HUES48 (cell line): ENCODE measurements around the gene ZNF292.

Experiments used
- H3K27ac ChIP-seq: one replicate; pipeline ENCODE4 v1.7.0; 2013; ENCODE audit warnings: low read depth, low read length, inconsistent platforms
- H3K27me3 ChIP-seq: 2 replicates; pipeline ENCODE4 v1.6.1; 2013; ENCODE audit warnings: mild to moderate bottlenecking, low read length; ENCODE audit not compliant: control insufficient read depth, insufficient read depth
- H3K36me3 ChIP-seq: 2 replicates; pipeline ENCODE4 v1.6.1; 2013; ENCODE audit warnings: low read length; ENCODE audit not compliant: control insufficient read depth, insufficient read depth
- H3K4me1 ChIP-seq: 2 replicates; pipeline ENCODE4 v1.6.1; 2013; ENCODE audit warnings: mild to moderate bottlenecking, low read length; ENCODE audit not compliant: control insufficient read depth, insufficient read depth
- H3K4me3 ChIP-seq: 2 replicates; pipeline ENCODE4 v1.5.1; 2013; ENCODE audit warnings: mild to moderate bottlenecking, low read depth, low read length
- H3K9ac ChIP-seq: 2 replicates; pipeline ENCODE4 v1.6.1; 2013; ENCODE audit warnings: mild to moderate bottlenecking, low read depth, low read length, moderate library complexity
- H3K9me3 ChIP-seq: 2 replicates; pipeline ENCODE4 v1.6.1; 2013; ENCODE audit warnings: low read length; ENCODE audit not compliant: control insufficient read depth, insufficient read depth

Gene ZNF292

GRCh38 chr6:87243812-87244211, 88.4 kb downstream of the ZNF292 start:
- no peak overlapping the region for H3K9ac ChIP-seq
- H3K36me3 ChIP-seq = peaks cover 72% of the 10 kb centered on the region
- no peaks in the 10 kb centered on the region for H3K9me3 ChIP-seq
- no peak overlapping the region for H3K27ac ChIP-seq
- no peaks in the 10 kb centered on the region for H3K27me3 ChIP-seq
- H3K4me3 ChIP-seq = no peak overlapping the region
- no peaks in the 10 kb centered on the region for H3K4me1 ChIP-seq

- Histone ChIP-seq H3K36me3 (peaks cover 76% of the 10 kb centered on the region), H3K9me3 (no peaks in the 10 kb centered on the region), H3K4me3 (no peak overlapping the region), H3K27me3 (no peaks in the 10 kb centered on the region), H3K9ac (no peak overlapping the region), H3K4me1 (no peaks in the 10 kb centered on the region), H3K27ac (no peak overlapping the region)
Observed at GRCh38 chr6:87244380-87244779, 89.0 kb downstream of the ZNF292 start.

GRCh38 chr6:87250019-87250418, 94.7 kb downstream of the ZNF292 start:
- no peak overlapping the region for H3K4me3 ChIP-seq

DNA sequence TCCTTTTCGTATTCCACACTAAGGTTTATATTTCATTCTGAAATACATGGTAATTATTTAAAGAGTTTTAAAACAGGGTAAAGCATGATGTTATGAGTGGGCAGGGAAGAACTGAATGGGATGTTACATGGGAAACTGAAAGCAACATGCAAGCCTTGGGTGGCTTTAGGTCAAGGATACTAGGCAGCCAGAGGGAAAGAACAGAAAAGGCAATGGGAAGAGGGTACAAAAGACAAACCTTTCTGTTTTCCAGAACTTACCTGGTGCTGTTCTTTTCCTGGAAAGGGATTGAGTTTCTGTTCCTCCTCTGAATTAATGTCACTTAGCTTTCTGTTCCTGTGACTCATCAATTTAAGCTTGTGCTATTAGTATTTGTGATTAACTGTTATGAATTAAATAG, 95.9 kb downstream of the ZNF292 start:
- Histone ChIP-seq H3K27ac (no peak overlapping the region), H3K36me3 (peaks cover 80% of the 10 kb centered on the region)

More at GRCh38 chr6:87250019-87250418, 94.7 kb downstream of the ZNF292 start:
- H3K9ac ChIP-seq = no peak overlapping the region
- no peaks in the 10 kb centered on the region for H3K4me1 ChIP-seq
- no peaks in the 10 kb centered on the region for H3K27me3 ChIP-seq
- H3K27ac ChIP-seq = no peak overlapping the region
- H3K36me3 ChIP-seq = peaks cover 79% of the 10 kb centered on the region
- H3K9me3 ChIP-seq = no peaks in the 10 kb centered on the region

GRCh38 chr6:87251725-87252124, 96.4 kb downstream of the ZNF292 start:
- H3K9ac ChIP-seq = no peak overlapping the region
- peaks cover 80% of the 10 kb centered on the region for H3K36me3 ChIP-seq

More for the DNA sequence above, 95.9 kb downstream of the ZNF292 start:
- Histone ChIP-seq H3K9ac (no peak overlapping the region), H3K27me3 (no peaks in the 10 kb centered on the region), H3K4me3 (no peak overlapping the region), H3K4me1 (no peaks in the 10 kb centered on the region), H3K9me3 (peaks cover 3% of the 10 kb centered on the region; the same call in 1 of the 2 replicates)

GRCh38 chr6:87257046-87257445, 101.7 kb downstream of the ZNF292 start:
- Histone ChIP-seq H3K27me3 (no peaks in the 10 kb centered on the region), H3K4me1 (peaks cover 5% of the 10 kb centered on the region; the same call in 1 of the 2 replicates), H3K9ac (no peak overlapping the region), H3K27ac (no peak overlapping the region), H3K9me3 (peaks cover 5% of the 10 kb centered on the region; the same call in 1 of the 2 replicates), H3K4me3 (no peak overlapping the region), H3K36me3 (peaks cover 86% of the 10 kb centered on the region)

More at GRCh38 chr6:87251725-87252124, 96.4 kb downstream of the ZNF292 start:
- Histone ChIP-seq H3K27ac (no peak overlapping the region), H3K9me3 (peaks cover 5% of the 10 kb centered on the region; the same call in 1 of the 2 replicates), H3K4me1 (no peaks in the 10 kb centered on the region), H3K27me3 (no peaks in the 10 kb centered on the region), H3K4me3 (no peak overlapping the region)

DNA sequence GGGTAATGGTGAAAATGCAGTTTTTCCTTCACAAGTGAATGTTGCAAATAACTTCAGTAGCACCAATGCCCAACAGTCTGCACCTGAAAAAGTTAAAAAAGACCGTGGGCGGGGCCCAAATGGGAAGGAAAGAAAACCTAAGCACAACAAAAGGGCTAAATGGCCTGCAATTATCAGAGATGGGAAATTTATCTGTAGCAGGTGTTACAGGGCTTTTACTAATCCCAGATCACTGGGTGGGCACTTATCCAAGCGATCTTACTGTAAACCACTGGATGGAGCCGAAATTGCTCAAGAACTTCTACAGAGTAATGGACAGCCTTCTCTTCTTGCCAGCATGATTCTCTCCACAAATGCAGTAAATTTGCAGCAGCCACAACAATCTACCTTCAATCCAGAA, 102.2 kb downstream of the ZNF292 start:
- H3K9me3 ChIP-seq = peaks cover 5% of the 10 kb centered on the region; the same call in 1 of the 2 replicates
- H3K27ac ChIP-seq = no peak overlapping the region
- H3K9ac ChIP-seq = no peak overlapping the region
- H3K27me3 ChIP-seq = no peaks in the 10 kb centered on the region
- peaks cover 5% of the 10 kb centered on the region; the same call in 1 of the 2 replicates for H3K4me1 ChIP-seq
- peaks cover 82% of the 10 kb centered on the region for H3K36me3 ChIP-seq
- H3K4me3 ChIP-seq = no peak overlapping the region

- H3K9ac ChIP-seq = no peak overlapping the region
- peaks cover 83% of the 10 kb centered on the region for H3K36me3 ChIP-seq
- peaks cover 5% of the 10 kb centered on the region; the same call in 1 of the 2 replicates for H3K4me1 ChIP-seq
- no peak overlapping the region for H3K27ac ChIP-seq
- H3K27me3 ChIP-seq = no peaks in the 10 kb centered on the region
- H3K9me3 ChIP-seq = peaks cover 5% of the 10 kb centered on the region; the same call in 1 of the 2 replicates
- no peak overlapping the region for H3K4me3 ChIP-seq
Observed at GRCh38 chr6:87257975-87258374, 102.6 kb downstream of the ZNF292 start.

GRCh38 chr6:87259791-87260190, 104.4 kb downstream of the ZNF292 start:
- Histone ChIP-seq H3K4me1 (peaks cover 5% of the 10 kb centered on the region; the same call in 1 of the 2 replicates), H3K9me3 (peaks cover 5% of the 10 kb centered on the region; the same call in 1 of the 2 replicates), H3K4me3 (no peak overlapping the region), H3K36me3 (peaks cover 75% of the 10 kb centered on the region), H3K9ac (no peak overlapping the region), H3K27ac (no peak overlapping the region), H3K27me3 (no peaks in the 10 kb centered on the region)

GRCh38 chr6:87261534-87261933, 106.2 kb downstream of the ZNF292 start:
- Histone ChIP-seq H3K4me1 (peaks cover 5% of the 10 kb centered on the region; the same call in 1 of the 2 replicates), H3K27ac (no peak overlapping the region), H3K4me3 (no peak overlapping the region), H3K27me3 (no peaks in the 10 kb centered on the region), H3K36me3 (peaks cover 58% of the 10 kb centered on the region), H3K9me3 (no peaks in the 10 kb centered on the region; the same call in 1 of the 2 replicates), H3K9ac (no peak overlapping the region)

DNA sequence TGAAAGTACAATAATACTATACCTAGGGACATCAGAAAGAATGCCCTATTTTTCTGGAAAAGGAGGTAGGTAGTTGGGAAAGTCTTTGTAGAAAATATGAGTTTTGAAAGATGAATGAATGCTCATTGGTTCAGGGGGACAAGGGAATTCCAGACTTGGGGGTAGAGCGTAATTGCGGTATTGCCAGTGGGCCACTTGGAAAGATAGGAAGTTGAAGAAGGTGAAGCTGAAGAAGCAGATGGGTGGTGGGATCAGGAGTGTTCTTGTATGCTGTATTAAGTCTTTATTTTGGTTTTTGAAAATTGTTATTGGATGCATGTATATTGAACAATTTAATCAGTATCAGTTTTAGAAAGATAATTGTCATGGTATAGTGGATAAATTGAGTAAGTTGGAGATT, 109.1 kb downstream of the ZNF292 start:
- Histone ChIP-seq H3K27ac (no peak overlapping the region), H3K9ac (no peak overlapping the region), H3K4me3 (no peak overlapping the region), H3K27me3 (no peaks in the 10 kb centered on the region), H3K9me3 (no peaks in the 10 kb centered on the region), H3K4me1 (no peaks in the 10 kb centered on the region), H3K36me3 (peaks cover 28% of the 10 kb centered on the region)
